Stimulated activated naive CD4-positive, alpha-beta T cell (primary cell): ENCODE measurements around the gene DHDH.

Experiments used
- DNase-seq, 6 experiments: peaks; one replicate each; lab custom pipeline; 2025; lab: John Stamatoyannopoulos, UW

Gene DHDH

GRCh38 chr19:48950159-48950558 is 16.7 kb downstream of the DHDH start:
- DNase-seq = no peak

GRCh38 chr19:48950830-48951519 is 17.5 kb downstream of the DHDH start:
- DNase-seq = no peak

- DNase-seq = no peak
Observed at GRCh38 chr19:48953141-48953540, 19.6 kb downstream of the DHDH start.

DNA sequence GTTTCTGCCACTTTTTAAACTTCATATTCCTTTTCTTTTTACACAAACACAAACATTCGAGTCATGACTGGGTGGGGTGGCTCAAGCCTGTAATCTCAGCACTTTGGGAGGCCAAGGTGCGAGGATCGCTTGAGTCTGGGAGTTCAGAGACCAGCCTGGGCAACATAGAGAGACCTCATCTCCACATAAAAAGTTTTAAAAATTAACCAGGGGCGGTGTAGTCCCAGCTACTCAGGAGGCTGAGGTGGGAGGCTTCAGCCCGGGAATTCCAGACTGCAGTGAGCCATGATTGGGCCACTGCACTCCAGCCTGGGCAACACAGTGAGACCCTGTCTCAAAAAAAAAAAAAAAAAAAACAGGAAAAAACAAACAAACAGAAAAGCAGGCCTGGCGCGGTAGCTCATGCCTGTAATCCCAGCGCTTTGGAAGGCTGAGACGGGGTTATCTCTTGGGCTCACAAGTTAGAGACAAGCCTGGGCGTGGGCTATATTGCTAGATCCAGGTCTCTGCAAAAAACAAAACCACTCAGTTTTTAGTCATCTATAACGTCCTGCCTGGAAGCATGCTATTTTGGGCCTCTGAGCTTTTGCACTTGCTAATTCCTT is 20.6 kb downstream of the DHDH start:
- DNase-seq = no peak

DNA sequence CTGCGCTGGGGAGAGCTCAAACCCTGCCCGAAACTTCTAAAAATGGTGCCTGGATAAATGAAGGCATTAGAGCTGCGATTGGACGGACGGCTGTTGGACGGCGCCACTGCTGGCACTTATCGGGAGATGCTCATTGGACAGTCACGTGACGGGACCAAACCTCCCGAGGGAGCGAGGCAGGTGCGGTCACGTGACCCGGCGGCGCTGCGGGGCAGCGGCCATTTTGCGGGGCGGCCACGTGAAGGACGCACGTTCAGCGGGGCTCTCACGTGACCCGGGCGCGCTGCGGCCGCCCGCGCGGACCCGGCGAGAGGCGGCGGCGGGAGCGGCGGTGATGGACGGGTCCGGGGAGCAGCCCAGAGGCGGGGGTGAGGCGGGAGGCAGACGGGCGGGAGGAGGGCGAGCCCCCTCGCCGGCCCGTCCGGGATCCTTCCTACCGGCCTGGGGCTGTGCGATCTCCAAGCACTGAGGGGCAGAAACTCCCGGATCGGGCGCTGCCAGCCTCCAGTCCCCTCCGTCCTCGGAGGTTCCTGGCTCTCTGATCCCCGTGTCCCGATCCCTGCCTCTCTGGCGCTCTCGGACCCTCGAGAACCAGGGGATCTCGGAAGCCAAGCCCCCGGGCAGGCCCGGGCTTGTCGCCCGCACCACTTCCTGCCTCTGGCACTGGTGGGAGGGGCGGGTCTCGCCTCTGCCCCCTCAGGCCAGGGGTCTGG is 21.3 kb downstream of the DHDH start, which contains the start of gene BAX:
TSS of gene BAX (plus strand) at position 281 of the 713 bp plus-strand sequence. CDS start at position 335, 54 bp downstream.
- peak; percentile 53 to 83 (median 64) for DNase-seq

DNA sequence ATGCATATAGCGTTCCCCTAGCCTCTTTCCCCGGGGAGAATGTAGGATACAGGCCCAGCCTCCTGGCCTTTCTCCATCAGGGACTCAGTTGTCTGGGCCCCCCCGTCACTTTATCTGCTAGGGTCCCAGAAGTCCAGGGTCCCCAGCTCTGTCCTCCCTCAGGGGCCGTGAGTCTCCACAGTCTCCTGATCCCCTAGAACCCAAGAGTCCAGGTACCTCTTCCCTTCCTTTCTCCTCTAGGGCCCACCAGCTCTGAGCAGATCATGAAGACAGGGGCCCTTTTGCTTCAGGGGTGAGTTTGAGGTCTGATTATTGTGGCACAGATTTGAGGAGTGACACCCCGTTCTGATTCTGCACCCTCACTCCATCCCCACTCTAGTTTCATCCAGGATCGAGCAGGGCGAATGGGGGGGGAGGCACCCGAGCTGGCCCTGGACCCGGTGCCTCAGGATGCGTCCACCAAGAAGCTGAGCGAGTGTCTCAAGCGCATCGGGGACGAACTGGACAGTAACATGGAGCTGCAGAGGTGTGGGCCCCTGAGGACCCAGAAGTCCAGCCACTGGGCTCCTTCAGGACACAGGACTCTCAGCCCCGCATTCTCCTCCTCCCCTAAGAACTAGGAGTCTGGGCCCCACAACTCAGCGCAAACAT is 21.9 kb downstream of the DHDH start:
- no peak for DNase-seq

DNA sequence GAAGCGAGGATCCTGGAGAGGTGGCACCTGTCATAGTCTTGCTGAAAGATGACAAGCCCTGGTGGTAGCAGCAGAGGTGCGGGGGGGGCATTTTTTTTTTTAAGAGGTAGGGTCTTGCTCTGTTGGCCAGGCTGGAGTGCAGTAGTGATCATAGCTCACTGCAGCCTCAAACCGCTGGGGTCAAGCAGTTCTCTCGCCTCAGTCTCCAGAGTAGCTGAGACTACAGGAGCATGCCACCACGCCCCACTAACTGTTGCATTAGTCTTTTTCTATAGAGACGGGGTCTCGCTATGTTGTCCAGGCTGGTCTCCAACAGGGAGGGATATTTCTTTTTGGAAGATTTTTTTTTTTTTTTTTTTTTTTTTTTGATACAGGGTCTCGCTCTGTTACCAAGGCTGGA is 24.5 kb downstream of the DHDH start:
- DNase-seq = no peak

DNA sequence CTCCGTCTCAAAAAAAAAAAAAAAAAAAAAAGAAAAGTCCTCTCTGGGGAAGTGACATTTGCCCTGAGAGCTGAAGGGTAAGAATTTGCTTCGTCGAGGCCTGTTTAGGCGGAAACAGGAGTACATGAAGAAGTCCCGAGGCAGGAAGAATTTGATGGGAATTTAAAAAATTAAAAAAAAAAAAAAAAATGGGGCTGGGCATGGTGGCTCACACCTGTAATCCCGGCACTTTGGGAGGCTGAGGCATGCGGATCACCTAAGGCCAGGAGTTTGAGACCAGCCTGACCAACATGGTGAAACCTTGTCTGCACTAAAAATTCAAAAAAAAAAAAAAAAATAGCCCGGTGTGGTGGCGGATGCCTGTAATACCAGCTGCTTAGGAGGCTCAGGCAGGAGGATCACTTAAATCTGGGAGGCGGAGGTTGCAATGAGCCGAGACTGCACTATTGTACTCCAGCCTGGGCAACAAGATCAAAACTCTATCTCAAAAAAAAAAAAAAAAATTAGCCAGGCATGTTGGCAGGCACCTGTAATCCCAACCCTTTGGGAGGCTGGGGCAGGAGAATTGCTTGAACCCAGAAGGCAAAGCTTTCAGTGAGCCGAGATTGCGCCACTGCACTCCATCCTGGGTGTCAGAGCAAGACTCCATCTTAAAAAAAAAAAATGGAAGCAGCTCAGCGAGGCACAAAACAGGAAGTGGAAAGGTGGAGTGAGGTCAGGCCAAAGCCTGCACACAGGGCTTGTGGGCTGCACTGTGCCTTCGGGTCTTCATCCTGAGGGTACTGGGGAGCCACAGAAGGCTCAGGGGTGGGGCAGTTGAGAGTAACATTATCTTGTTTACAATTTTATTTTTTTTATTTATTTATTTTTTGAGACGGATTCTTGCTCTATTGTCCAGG is 26.1 kb downstream of the DHDH start:
- DNase-seq = no peak

DNA sequence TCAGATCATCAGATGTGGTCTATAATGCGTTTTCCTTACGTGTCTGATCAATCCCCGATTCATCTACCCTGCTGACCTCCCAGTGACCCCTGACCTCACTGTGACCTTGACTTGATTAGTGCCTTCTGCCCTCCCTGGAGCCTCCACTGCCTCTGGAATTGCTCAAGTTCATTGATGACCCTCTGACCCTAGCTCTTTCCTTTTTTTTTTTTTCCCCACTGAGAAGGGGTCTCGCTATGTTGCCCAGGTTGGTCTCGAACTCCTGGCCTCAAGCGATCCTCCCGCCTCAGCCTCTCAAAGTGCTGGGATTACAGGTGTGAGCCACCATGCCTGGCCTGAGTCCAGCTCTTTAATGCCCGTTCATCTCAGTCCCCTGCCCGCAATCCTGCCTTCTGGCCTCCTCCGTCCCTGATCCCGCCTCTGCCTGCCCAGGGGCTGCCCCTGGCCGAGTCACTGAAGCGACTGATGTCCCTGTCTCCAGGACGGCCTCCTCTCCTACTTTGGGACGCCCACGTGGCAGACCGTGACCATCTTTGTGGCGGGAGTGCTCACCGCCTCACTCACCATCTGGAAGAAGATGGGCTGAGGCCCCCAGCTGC is 27.7 kb downstream of the DHDH start:
- no peak for DNase-seq

- DNase-seq = no peak
Observed at GRCh38 chr19:48961673-48962028, 28.2 kb downstream of the DHDH start.

DNA sequence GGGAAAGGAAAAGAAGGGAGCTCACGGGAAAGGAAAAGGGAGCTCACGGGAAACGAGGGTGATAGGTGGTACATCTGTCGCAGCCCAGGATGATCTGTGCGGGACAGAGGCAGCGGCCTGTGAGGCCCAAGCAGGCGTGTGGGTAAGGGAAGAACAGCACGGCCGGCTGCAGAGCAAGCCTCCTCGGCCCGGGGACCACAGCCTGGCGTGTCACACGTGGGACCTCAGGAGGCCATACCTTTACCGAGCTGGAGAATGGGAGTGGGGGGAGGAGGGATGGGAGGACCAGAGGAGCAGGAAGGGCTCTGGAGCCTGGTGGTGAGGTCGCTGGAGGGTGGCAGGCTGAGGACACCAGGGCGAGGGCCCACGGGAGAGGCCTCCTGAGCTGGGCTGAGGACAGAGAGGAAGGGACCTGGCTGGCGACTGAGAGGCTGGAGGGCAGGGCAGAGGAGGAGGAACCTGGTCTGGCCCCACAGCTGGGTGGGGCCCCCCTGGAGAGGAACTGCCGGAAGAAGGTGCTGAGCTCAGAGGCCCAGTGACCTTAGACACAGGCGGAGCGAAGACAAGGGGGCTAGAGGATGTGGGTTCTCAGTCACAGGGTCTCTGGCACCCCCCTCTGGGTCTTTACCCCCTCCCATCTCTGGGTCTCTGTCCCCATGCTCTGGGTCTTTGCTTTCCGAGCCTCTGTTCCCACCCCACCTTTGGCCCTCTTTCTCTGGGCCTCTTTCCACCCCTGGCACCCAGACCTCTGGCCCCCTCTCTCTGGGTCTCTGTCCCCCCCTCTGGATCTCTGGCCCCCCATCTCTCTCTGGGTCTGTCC is 28.7 kb downstream of the DHDH start:
- peak in 3 of 6 experiments; percentile 17 to 34 (median 19) for DNase-seq

DNA sequence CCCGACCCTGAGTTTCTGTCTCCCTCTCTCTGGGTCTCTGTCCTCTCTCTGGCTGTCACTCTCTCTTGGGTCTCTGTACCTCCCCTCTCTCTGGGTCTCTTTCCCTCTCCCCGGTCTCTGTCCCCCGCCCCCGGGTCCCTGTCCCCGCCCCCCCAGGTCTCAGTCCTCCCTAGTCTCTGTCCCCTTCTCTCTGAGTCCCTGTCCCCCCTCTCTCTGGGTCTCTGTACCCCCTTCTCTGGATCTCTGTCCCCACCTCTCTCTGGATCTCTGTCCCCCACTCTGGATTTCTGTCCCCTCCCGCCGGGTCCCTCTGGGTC is 29.3 kb downstream of the DHDH start:
- DNase-seq = no peak

DNA sequence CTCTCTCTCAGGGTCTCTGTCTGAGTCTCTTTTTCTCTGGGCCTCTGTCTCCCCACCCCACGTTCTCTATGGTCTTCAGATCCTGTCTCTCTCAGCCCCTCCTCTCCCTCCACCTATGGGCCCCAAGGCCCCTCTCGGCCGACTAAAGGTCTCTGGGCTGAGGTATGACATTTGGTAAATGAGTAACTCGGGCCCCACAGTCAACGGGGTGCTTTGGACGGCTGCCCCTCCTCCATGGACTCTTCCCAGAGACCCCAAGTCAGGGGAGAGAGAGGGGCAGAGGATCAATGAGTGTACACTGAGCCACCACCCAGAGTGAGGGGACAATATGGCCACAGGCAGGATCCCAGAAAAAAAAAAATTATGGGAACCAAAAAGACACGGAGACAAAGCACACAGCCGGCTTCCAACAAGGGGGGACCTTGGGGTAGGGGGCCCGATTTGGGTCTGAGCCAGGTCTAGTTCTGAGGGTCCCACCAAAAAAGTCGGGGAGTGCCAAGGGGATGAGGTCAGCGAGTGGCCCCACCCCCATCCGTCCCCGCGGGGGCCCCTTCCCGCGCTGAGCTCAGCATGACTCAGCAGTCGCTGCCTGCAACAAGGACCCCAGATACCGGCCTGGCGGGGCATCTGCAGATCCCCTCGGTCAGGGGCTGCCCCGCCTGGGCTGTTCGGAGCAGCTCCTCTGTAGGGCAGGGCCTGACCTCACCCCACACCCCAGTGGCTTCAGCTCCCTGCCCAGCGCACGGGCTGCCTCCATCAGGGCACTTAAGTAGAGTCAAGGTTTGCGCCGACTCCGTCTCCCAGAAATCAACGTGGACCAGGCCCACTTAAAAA is 30.1 kb downstream of the DHDH start:
- DNase-seq = peak in 4 of 6 experiments; percentile 13 to 31 (median 26)

DNA sequence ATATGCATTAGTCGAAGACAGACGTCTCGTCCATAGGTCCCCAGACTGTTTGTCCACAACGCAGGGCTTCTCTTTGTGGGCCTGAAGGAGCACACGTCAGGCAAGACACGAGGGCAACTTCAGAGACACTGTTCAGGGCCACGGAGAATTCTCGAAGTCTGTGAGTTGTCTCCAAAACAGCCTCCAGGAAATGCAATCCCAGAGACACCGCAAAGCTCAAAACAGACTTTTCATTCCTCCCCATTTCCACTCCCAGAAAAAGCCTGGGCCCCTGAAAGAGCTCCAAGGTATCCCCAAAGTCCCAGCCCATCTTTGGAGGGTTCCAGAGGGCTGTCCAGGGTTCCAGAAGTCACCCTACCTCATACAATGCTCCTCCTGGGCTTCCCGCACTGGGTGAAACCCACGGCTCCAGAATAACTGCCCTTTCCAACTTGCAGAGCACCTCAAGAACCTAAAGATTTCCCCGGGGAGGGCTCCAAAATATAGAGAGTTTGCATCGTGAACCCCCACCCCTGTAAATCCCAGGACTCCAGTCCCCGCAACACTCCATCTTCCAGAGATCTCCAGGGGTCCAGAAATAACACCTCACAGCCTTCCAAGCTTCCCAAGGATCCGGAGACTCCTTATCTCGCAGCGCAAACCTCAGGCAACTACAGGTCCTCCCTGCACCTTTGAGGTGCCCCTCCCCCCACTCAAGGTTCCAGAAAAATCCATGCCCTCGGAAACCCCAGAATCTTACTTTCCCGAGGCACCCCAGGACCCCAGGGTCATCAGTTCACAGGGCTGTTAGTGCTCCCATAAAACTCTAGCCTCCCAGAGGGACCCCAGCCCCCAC is 30.9 kb downstream of the DHDH start:
- DNase-seq = peak in 1 of 6 experiments; percentile 23

GRCh38 chr19:48965040-48965805 is 31.7 kb downstream of the DHDH start, which contains the start of gene FTL:
Gene FTL (plus strand): TSS chr19:48965309. CDS start chr19:48965508, 199 bp downstream.
- DNase-seq = peak; percentile 80 to 96 (median 86)

- peak; percentile 81 to 96 (median 87) for DNase-seq
Observed at GRCh38 chr19:48965806-48966540, 32.5 kb downstream of the DHDH start.
